MM.1S (cell line): ENCODE data around the gene ZNF469.

ENCODE experiments used
- EZH2 ChIP-seq: fragments of 300-600 bp; sonication (generic); optimal IDR thresholded peaks from 2 replicates; pipeline ENCODE3; 2017; ENCODE audit warnings: low read depth, mild to moderate bottlenecking, antibody characterized with exemption, low read length, mixed read lengths
- EZH2phosphoT487 ChIP-seq: fragments of 300-600 bp; sonication (generic); IDR thresholded peaks from 2 replicates; pipeline ENCODE4 v1.6.1; 2018; ENCODE audit warnings: antibody characterized with exemption, low read length
- TF ChIP-seq, protein P1 (sequence below): fragments of 300-600 bp; sonication (generic); IDR thresholded peaks from 2 replicates; pipeline ENCODE4 v1.5.1; 2016; ENCODE audit warnings: antibody characterized with exemption, low read length, mixed read lengths

DNA sequence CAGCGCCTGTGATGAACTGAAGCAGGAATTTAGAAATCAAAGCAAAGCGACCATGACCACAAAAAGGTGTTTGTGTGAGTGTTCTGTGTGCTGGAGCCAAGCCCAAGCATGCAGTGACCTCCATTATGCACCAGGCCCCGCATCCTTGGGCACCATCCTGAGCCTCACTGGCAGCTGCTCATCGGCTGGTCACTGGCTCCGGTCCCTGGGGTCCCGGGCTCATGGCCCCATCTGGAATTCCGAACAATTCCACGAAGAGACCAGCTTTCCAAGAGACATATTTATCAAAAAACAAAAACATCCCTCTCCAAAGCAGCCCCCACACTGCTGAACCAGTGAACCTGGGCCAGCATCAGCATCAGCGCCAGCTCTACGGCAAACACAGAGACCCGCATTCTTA is 15.2 kb upstream of the ZNF469 start:
- TF ChIP-seq EZH2phosphoT487 (no peak), EZH2 (no peak)
- TF ChIP-seq, protein P1, sequence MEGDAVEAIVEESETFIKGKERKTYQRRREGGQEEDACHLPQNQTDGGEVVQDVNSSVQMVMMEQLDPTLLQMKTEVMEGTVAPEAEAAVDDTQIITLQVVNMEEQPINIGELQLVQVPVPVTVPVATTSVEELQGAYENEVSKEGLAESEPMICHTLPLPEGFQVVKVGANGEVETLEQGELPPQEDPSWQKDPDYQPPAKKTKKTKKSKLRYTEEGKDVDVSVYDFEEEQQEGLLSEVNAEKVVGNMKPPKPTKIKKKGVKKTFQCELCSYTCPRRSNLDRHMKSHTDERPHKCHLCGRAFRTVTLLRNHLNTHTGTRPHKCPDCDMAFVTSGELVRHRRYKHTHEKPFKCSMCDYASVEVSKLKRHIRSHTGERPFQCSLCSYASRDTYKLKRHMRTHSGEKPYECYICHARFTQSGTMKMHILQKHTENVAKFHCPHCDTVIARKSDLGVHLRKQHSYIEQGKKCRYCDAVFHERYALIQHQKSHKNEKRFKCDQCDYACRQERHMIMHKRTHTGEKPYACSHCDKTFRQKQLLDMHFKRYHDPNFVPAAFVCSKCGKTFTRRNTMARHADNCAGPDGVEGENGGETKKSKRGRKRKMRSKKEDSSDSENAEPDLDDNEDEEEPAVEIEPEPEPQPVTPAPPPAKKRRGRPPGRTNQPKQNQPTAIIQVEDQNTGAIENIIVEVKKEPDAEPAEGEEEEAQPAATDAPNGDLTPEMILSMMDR, result no peak
